Tibial nerve (tissue), 4 donors: ENCODE results near the gene ROBO4. TPM values are rescaled to one million over a fixed set of nuclear protein-coding genes. Genes with fewer than 3 reads are reported as not detected.

Experiments used
- DNase-seq, 2 donors: peaks; one replicate each; pipeline ENCODE4 v3.0.0-alpha.2; 2019; ENCODE audit warnings: low spot score in 2 of 2
- H3K27ac ChIP-seq, 4 donors: fragments of 200-600 bp; sonication (generic) in 3 of 4; one replicate each; pipeline ENCODE4 v1.5.1; 2017 to 2019; ENCODE audit warnings: mild to moderate bottlenecking in 1 of 4
- H3K27me3 ChIP-seq, 2 donors: fragments of 200-600 bp; sonication (generic) in 1 of 2; one replicate each; pipeline versions ENCODE4 v1.5.1 to v1.6.0; 2017 to 2019
- H3K36me3 ChIP-seq, 3 donors: fragments of 200-600 bp; sonication (generic); one replicate each; pipeline ENCODE4 v1.5.1; 2018 to 2019
- H3K4me1 ChIP-seq, 4 donors: fragments of 200-600 bp; sonication (generic) in 3 of 4; one replicate each; pipeline ENCODE4 v1.5.1; 2017 to 2019
- H3K4me3 ChIP-seq, 4 donors: fragments of 200-600 bp; sonication (generic) in 3 of 4; one replicate each; pipeline ENCODE4 v1.5.1; 2017 to 2019; ENCODE audit warnings: mild to moderate bottlenecking in 1 of 4, moderate library complexity in 1 of 4
- H3K9me3 ChIP-seq, 4 donors: fragments of 200-600 bp; sonication (generic) in 3 of 4; one replicate each; pipeline ENCODE4 v1.5.1; 2017 to 2019
- CTCF ChIP-seq, 5 experiments: fragments of 200-600 bp in 3 of 5; fragments of 450-650 bp in 2 of 5; sonication (generic) in 3 of 5; IDR thresholded peaks; one replicate each; pipeline ENCODE4 v1.5.1; 2016 to 2019; ENCODE audit warnings: antibody characterized with exemption in 5 of 5, mild to moderate bottlenecking in 3 of 5, moderate library complexity in 2 of 5
- EP300 ChIP-seq, 2 donors: sonication (generic); formaldehyde crosslinking; IDR thresholded peaks; one replicate each; pipeline ENCODE4 v1.6.1; 2017; ENCODE audit warnings: antibody characterized with exemption in 2 of 2, mild to moderate bottlenecking in 1 of 2
- POLR2A ChIP-seq, 2 donors: fragments of 450-650 bp; IDR thresholded peaks; one replicate each; pipeline ENCODE4 v1.6.1; 2017; ENCODE audit warnings: antibody characterized with exemption in 2 of 2, mild to moderate bottlenecking in 2 of 2, moderate library complexity in 2 of 2
- WGBS, 2 donors: methylation state at CpG; one replicate each; pipeline ENCODE4 v1.1.5; 2018; 5-methylcytosine and 5-hydroxymethylcytosine counted together
- total RNA-seq, 4 donors: library from RNA; depleted of rRNA; stranded (reverse); fragments of >200 nt; gene quantifications; one replicate each; pipeline ENCODE4 v1.1.0, GENCODE V29; 2016

ROBO4 gene
- total RNA-seq, 4 donors from 2014 or later: 12.1 to 38.8 (median 28.0) TPM

- H3K9me3 ChIP-seq: no peaks in the 10 kb centered on the region
Observed at GRCh38 chr11:124943254-124943616, 45.6 kb upstream of the ROBO4 start.

GRCh38 chr11:124942466-124943253, 45.0 kb upstream of the ROBO4 start:
- no peak for DNase-seq
- Histone ChIP-seq H3K27me3 (no peaks in the 10 kb centered on the region), H3K27ac (peak overlapping the region; percentile 0 to 87 (median 58)), H3K36me3 (no peaks in the 10 kb centered on the region), H3K4me3 (no peak overlapping the region), H3K9me3 (no peaks in the 10 kb centered on the region), H3K4me1 (peaks cover 0 to 49% (median 2%) of the 10 kb centered on the region in 4 donors)
- peak in 1 of 2 donors; percentile 16 for TF ChIP-seq EP300 (IDR thresholded peaks at IDR 0.05)
- TF ChIP-seq CTCF (IDR thresholded peaks at IDR 0.05): no peak
- WGBS, 2 donors: 36% methylated on average over 6 of the region's 6 CpGs

More at GRCh38 chr11:124943254-124943616, 45.6 kb upstream of the ROBO4 start:
- Histone ChIP-seq H3K36me3 (no peaks in the 10 kb centered on the region), H3K27ac (peak overlapping the region; percentile 0 to 87 (median 58)), H3K27me3 (no peaks in the 10 kb centered on the region), H3K4me1 (peaks cover 0 to 43% (median 0%) of the 10 kb centered on the region in 4 donors), H3K4me3 (no peak overlapping the region)
- DNase-seq: no peak
- 38 to 48% methylated on average over 5 of the region's 5 CpGs for WGBS, 2 donors
- TF ChIP-seq POLR2A (IDR thresholded peaks at IDR 0.05) (no peak), CTCF (IDR thresholded peaks at IDR 0.05) (no peak), EP300 (IDR thresholded peaks at IDR 0.05) (no peak)

GRCh38 chr11:124941703-124942102, 44.0 kb upstream of the ROBO4 start:
- TF ChIP-seq EP300 (IDR thresholded peaks at IDR 0.05) (no peak), POLR2A (IDR thresholded peaks at IDR 0.05) (no peak), CTCF (IDR thresholded peaks at IDR 0.05) (no peak)
- H3K27ac ChIP-seq: peak overlapping the region; percentile 0 to 87 (median 57)
- 91 to 96% methylated on average over 1 of the region's 1 CpG for WGBS, 2 donors

GRCh38 chr11:124938970-124939369, 41.3 kb upstream of the ROBO4 start:
- Histone ChIP-seq H3K4me1 (peaks cover 0 to 64% (median 2%) of the 10 kb centered on the region in 4 donors), H3K4me3 (no peak overlapping the region), H3K27me3 (no peaks in the 10 kb centered on the region), H3K36me3 (no peaks in the 10 kb centered on the region), H3K27ac (peak overlapping the region in 1 of 4 donors; percentile 82), H3K9me3 (no peaks in the 10 kb centered on the region)
- 76 to 85% methylated on average over 6 of the region's 6 CpGs for WGBS, 2 donors
- TF ChIP-seq POLR2A (IDR thresholded peaks at IDR 0.05): no peak
- no peak for DNase-seq

More at GRCh38 chr11:124941703-124942102, 44.0 kb upstream of the ROBO4 start:
- Histone ChIP-seq H3K4me3 (no peak overlapping the region), H3K36me3 (no peaks in the 10 kb centered on the region), H3K27me3 (no peaks in the 10 kb centered on the region), H3K4me1 (peaks cover 0 to 48% (median 2%) of the 10 kb centered on the region in 4 donors), H3K9me3 (no peaks in the 10 kb centered on the region)
- no peak for DNase-seq

- Histone ChIP-seq H3K27ac (peak overlapping the region in 2 of 4 donors; percentile 29 to 82), H3K4me3 (no peak overlapping the region), H3K4me1 (peaks cover 0 to 57% (median 2%) of the 10 kb centered on the region in 4 donors), H3K36me3 (no peaks in the 10 kb centered on the region), H3K27me3 (no peaks in the 10 kb centered on the region), H3K9me3 (no peaks in the 10 kb centered on the region)
- TF ChIP-seq CTCF (IDR thresholded peaks at IDR 0.05): no peak
- no peak for TF ChIP-seq POLR2A (IDR thresholded peaks at IDR 0.05)
- no peak for TF ChIP-seq EP300 (IDR thresholded peaks at IDR 0.05)
- WGBS, 2 donors: 43 to 56% methylated on average over 6 of the region's 6 CpGs
- DNase-seq: no peak
Observed at GRCh38 chr11:124938206-124938765, 40.6 kb upstream of the ROBO4 start.
